C4-2B (cell line): ENCODE data around the gene ZNF579.

Source experiments
- CTCF ChIP-seq: fragments of 450-650 bp; conservative IDR thresholded peaks from 2 replicates; pipeline ENCODE4 v1.5.1; 2017; ENCODE audit warnings: mild to moderate bottlenecking
- ZFX ChIP-seq: fragments of 450-650 bp; IDR thresholded peaks from 2 replicates; pipeline ENCODE4 v1.6.1; 2017

- TF ChIP-seq ZFX (no peak), CTCF (no peak)
Observed at GRCh38 chr19:55538132-55538531, 42.5 kb downstream of the ZNF579 start.
